Right atrium auricular region (tissue), 2 donors: Measurements from ENCODE around the gene ARRDC1. TPM values are rescaled to one million over a fixed set of nuclear protein-coding genes. Genes with fewer than 3 reads are reported as not detected.
A peak's percentile ranks its signal among the peaks of the same experiment; 100 is the strongest.
"Not testable (repeated sequence)": the region's sequence is repeated elsewhere in the genome, so short reads cannot be mapped to it uniquely, and the experiment has no call there.

Source experiments
- DNase-seq: peaks from one replicate; pipeline ENCODE4 v3.0.0-alpha.2; 2019; ENCODE audit warnings: low spot score
- H3K27ac ChIP-seq, 2 donors: fragments of 200-600 bp; sonication (generic); 1 replicate in 1 of 2; 2 replicates in 1 of 2; pipeline ENCODE4 v1.5.1; 2016 to 2019
- H3K27me3 ChIP-seq, 2 donors: fragments of 200-600 bp; sonication (generic); one replicate each; pipeline versions ENCODE4 v1.5.1 to v1.6.0; 2017 to 2019
- H3K36me3 ChIP-seq: fragments of 200-600 bp; sonication (generic); one replicate; pipeline ENCODE4 v1.5.1; 2016
- H3K4me1 ChIP-seq, 2 donors: fragments of 200-600 bp; sonication (generic); one replicate each; pipeline versions ENCODE4 v1.5.1 to v1.6.0; 2017 to 2019
- H3K4me3 ChIP-seq, 2 donors: fragments of 200-600 bp; sonication (generic); 1 replicate in 1 of 2; 2 replicates in 1 of 2; pipeline ENCODE4 v1.5.1; 2017 to 2019; ENCODE audit warnings: mild to moderate bottlenecking in 1 of 2, moderate library complexity in 1 of 2
- H3K9me3 ChIP-seq, 2 donors: fragments of 200-600 bp; sonication (generic); one replicate each; pipeline ENCODE4 v1.5.1; 2019
- total RNA-seq, 2 donors: library from RNA; depleted of rRNA; stranded (reverse); fragments of >200 nt; gene quantifications; one replicate each; pipeline ENCODE4 v1.1.0, GENCODE V29; 2016
- TF ChIP-seq, protein P1 (sequence below), 2 donors: fragments of 200-600 bp; sonication (generic); IDR thresholded peaks; one replicate each; pipeline ENCODE4 v1.5.1; 2019; ENCODE audit warnings: antibody characterized with exemption in 2 of 2

The ARRDC1 gene
- total RNA-seq, 2 donors from 2014 or later: 21.4 to 37.8 TPM

- Histone ChIP-seq H3K27me3 (no peaks in the 10 kb centered on the region), H3K27ac (peak overlapping the region; percentile 74 to 79), H3K4me3 (peak overlapping the region; percentile 74 to 80), H3K9me3 (no peaks in the 10 kb centered on the region), H3K36me3 (peaks cover 13% of the 10 kb centered on the region), H3K4me1 (peaks cover 0 to 46% of the 10 kb centered on the region in 2 donors)
- DNase-seq: no peak
- TF ChIP-seq, protein P1, sequence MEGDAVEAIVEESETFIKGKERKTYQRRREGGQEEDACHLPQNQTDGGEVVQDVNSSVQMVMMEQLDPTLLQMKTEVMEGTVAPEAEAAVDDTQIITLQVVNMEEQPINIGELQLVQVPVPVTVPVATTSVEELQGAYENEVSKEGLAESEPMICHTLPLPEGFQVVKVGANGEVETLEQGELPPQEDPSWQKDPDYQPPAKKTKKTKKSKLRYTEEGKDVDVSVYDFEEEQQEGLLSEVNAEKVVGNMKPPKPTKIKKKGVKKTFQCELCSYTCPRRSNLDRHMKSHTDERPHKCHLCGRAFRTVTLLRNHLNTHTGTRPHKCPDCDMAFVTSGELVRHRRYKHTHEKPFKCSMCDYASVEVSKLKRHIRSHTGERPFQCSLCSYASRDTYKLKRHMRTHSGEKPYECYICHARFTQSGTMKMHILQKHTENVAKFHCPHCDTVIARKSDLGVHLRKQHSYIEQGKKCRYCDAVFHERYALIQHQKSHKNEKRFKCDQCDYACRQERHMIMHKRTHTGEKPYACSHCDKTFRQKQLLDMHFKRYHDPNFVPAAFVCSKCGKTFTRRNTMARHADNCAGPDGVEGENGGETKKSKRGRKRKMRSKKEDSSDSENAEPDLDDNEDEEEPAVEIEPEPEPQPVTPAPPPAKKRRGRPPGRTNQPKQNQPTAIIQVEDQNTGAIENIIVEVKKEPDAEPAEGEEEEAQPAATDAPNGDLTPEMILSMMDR (IDR thresholded peaks at IDR 0.05): no peak
These were observed 14.0 kb downstream of the ARRDC1 start for GRCh38 chr9:137619240-137620047.

DNA sequence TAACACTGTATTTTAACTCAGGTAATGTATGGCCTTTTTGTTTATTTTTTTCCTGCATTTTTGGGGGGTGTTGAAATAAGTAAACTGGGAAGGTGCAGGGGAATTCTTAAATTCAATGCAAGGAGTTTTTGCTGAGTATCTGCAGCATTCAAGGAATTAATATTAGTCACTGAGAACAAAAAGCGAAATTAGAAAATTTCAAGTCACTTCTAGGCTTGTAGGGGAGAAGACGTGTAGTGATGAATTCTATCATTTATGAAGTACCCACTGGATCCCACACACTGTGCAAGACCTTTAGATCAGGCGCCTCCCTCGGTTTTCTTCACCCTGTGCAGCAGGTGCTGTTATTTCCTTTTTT, 14.5 kb downstream of the ARRDC1 start:
- Histone ChIP-seq H3K27ac (peak overlapping the region in 1 of 2 donors; percentile 79), H3K4me3 (peak overlapping the region in 1 of 2 donors; percentile 74), H3K36me3 (peaks cover 8% of the 10 kb centered on the region), H3K4me1 (peaks cover 0 to 46% of the 10 kb centered on the region in 2 donors), H3K9me3 (no peaks in the 10 kb centered on the region), H3K27me3 (no peaks in the 10 kb centered on the region)
- DNase-seq: no peak
- TF ChIP-seq, protein P1 (IDR thresholded peaks at IDR 0.05): no peak

DNA sequence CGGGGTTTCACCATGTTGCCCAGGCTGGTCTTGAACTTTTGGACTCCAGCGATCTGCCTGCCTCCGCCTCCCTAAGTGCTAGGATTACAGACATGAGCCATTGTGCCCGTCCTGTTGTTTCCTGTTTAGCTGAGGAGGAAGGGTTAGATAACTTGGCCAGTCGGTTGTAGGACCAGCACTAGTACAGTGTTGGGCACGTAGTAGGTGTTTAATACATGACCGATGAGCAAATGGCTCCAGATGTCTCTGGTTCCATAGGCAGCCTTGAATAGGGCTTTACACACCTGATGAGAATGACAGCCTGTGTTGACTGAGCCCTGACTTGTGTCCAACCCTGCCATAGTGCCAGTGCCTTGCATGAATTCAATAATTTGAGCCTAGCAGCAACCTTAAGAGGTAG, 15.1 kb downstream of the ARRDC1 start:
- Histone ChIP-seq H3K27ac (no peak overlapping the region), H3K4me3 (no peak overlapping the region), H3K9me3 (no peaks in the 10 kb centered on the region), H3K27me3 (no peaks in the 10 kb centered on the region), H3K36me3 (peaks cover 3% of the 10 kb centered on the region), H3K4me1 (peaks cover 0 to 46% of the 10 kb centered on the region in 2 donors)
- TF ChIP-seq, protein P1 (IDR thresholded peaks at IDR 0.05): no peak
- DNase-seq: no peak

DNA sequence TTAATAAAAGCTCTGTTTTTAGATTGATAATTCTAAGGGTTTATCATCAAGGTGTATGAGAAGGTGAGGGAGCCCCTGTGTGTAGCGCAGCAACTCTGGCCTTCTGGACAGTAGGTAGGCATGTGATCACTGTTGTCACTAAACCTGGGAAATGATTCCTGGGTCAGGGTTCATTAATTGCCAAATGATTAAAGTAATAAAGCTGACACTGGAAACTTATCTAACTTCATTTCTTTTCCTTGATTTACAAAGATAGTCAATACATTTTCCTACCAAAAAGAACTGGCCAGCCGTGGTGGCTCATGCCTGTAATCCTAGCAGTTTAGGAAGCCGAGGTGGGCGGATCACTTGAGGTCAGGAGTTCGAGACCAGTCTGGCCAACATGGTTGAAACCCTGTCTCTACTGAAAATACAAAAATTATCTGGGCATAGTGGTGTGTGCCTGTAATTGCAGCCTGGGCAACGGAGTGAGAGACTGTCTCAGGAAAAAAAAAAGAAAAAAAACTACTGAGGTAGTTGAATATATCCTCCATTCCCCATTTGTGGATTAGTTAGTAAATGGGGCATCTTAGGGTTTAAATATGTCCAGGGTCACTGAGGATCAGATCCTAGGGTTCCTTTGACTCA, 15.8 kb downstream of the ARRDC1 start:
- TF ChIP-seq, protein P1 (IDR thresholded peaks at IDR 0.05): peak in 1 of 2 donors; percentile 43
- no peaks in the 10 kb centered on the region for H3K9me3 ChIP-seq
- peaks cover 0 to 46% of the 10 kb centered on the region in 2 donors for H3K4me1 ChIP-seq
- no peaks in the 10 kb centered on the region for H3K36me3 ChIP-seq
- H3K27me3 ChIP-seq: no peaks in the 10 kb centered on the region
- no peak for DNase-seq
- H3K4me3 ChIP-seq: no peak overlapping the region
- no peak overlapping the region for H3K27ac ChIP-seq

- H3K27me3 ChIP-seq, H3K9me3 ChIP-seq, H3K27ac ChIP-seq, H3K36me3 ChIP-seq, H3K4me3 ChIP-seq, DNase-seq: not testable (repeated sequence)
- peaks cover 0 to 40% of the 10 kb centered on the region in 2 donors for H3K4me1 ChIP-seq
These were observed 16.7 kb downstream of the ARRDC1 start for GRCh38 chr9:137622211-137622610.

DNA sequence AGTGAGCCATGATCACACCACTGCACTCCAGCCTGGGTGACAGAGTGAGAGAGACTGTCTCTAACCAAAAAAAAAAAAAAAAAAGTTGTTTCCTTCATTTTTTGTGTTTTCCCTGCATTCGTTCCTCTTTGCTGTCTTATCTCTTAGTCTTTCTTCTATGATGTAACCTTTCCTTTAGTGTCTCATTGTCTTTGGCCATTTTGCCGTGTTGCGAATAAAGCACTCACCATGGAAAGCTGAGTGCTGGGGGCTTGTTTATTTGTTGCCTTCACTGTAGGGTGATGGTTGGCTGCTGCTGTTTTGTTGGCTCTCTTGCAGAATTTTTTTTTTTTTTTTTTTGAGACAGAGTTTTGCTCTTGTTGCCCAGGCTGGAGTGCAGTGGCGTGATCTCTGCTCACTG, 21.0 kb downstream of the ARRDC1 start:
- Histone ChIP-seq H3K27ac (no peak overlapping the region), H3K36me3 (no peaks in the 10 kb centered on the region), H3K27me3 (no peaks in the 10 kb centered on the region), H3K9me3 (no peaks in the 10 kb centered on the region), H3K4me1 (peaks cover 0 to 46% of the 10 kb centered on the region in 2 donors), H3K4me3 (no peak overlapping the region)
- TF ChIP-seq, protein P1 (IDR thresholded peaks at IDR 0.05): no peak
- DNase-seq: no peak

DNA sequence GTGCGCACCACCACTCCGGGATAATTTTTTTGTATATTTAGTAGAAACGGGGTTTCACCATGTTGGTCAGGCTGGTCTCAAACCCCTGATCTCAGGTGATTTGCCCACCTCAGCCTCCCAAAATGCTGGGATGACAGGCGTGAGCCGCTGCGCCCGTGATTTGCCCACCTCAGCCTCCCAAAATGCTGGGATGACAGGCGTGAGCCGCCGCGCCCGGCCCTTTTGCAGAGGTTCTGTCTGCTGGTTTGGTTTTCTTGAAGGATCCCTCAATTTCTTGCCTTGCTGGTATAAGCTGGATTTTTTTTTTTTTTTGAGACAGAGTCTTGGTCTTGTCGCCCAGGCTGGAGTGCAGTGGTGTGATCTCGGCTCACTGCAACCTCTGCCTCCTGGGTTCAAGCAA, 21.9 kb downstream of the ARRDC1 start:
- not testable (repeated sequence) for H3K4me3 ChIP-seq, H3K27me3 ChIP-seq, DNase-seq, H3K27ac ChIP-seq, H3K36me3 ChIP-seq, H3K9me3 ChIP-seq
- H3K4me1 ChIP-seq: peaks cover 0 to 48% of the 10 kb centered on the region in 2 donors
